HCT116 (cell line): ENCODE results near the gene TBX5. TPM values are rescaled to one million over a fixed set of nuclear protein-coding genes. Genes with fewer than 3 reads are reported as not detected.

ENCODE experiments used
- ATAC-seq: fragments of 200-7000 bp; cut with Tn5 transposase; 2 replicates; pipeline ENCODE4 v1.9.1; 2020; ENCODE audit warnings: mild to moderate bottlenecking, moderate library complexity
- BruUV-seq: library from RNA; stranded (reverse); fragments of 400-500 nt; replicated peaks from 2 replicates; lab custom pipeline; 2021; lab: Mats Ljungman, UMichigan
- CTCF ChIA-PET: fragments of 300-600 bp; sonication (Branson Sonifier 250); formaldehyde crosslinking; loops from one replicate; lab custom pipeline; 2021; ENCODE audit warnings: antibody characterized with exemption; lab: Charles Lee
- POLR2A ChIA-PET: fragments of 300-600, 350-600 bp; sonication (Branson Sonifier 250); formaldehyde crosslinking; loops from one replicate; lab custom pipeline; 2021; ENCODE audit warnings: antibody characterized with exemption; lab: Charles Lee
- RAD21 ChIA-PET, 2 experiments: fragments of 300-600 bp; sonication (Branson Sonifier 250); formaldehyde crosslinking; loops; one replicate each; lab custom pipeline; 2023; ENCODE audit warnings: low total read pairs in 2 of 2; ENCODE audit not compliant: uncharacterized antibody in 2 of 2, unreplicated experiment in 2 of 2, low non-redundant PET in 1 of 2; lab: Charles Lee
- DNase-seq: peaks from one replicate; pipeline ENCODE4 v3.0.0-alpha.2; 2010; ENCODE audit warnings: low read depth, low spot score
- H2AFZ ChIP-seq: fragments of 200-600 bp; shearing (Covaris generic), sonication (generic); 2 replicates; pipeline ENCODE4 v1.6.1; 2017; ENCODE audit warnings: low read depth, mixed run types, mixed read lengths, antibody characterized with exemption, low read length; ENCODE audit not compliant: poor library complexity, severe bottlenecking
- H3K27ac ChIP-seq: 2 replicates; pipeline ENCODE4 v1.5.1; 2012; ENCODE audit warnings: low read depth, low read length
- H3K27me3 ChIP-seq: fragments of 200-600 bp; sonication (generic); 2 replicates; pipeline ENCODE4 v1.6.1; 2016; ENCODE audit warnings: mixed run types, low read length, mixed read lengths; ENCODE audit not compliant: insufficient read depth
- H3K36me3 ChIP-seq, 2 experiments: fragments of 200-500 bp in 1 of 2; fragments of 200-600 bp in 1 of 2; sonication (Bioruptor generic) in 1 of 2; sonication (generic) in 1 of 2; 2 replicates each; pipeline versions ENCODE4 v1.5.1 to v1.6.1; 2014 to 2016; ENCODE audit warnings: low read length in 2 of 2, inconsistent platforms in 1 of 2, mixed read lengths in 1 of 2, mixed run types in 1 of 2; ENCODE audit not compliant: insufficient read depth in 2 of 2, control insufficient read depth in 1 of 2
- H3K4me1 ChIP-seq, 2 experiments: fragments of 200-600 bp in 1 of 2; sonication (generic) in 1 of 2; 2 replicates each; pipeline versions ENCODE4 v1.5.1 to v1.6.1; 2012 to 2017; ENCODE audit warnings: low read length in 2 of 2, inconsistent platforms in 1 of 2, mild to moderate bottlenecking in 1 of 2, mixed read lengths in 1 of 2, mixed run types in 1 of 2, moderate library complexity in 1 of 2; ENCODE audit not compliant: insufficient read depth in 2 of 2, control insufficient read depth in 1 of 2
- H3K4me2 ChIP-seq: fragments of 200-600 bp; sonication (generic); 2 replicates; pipeline ENCODE4 v1.6.1; 2017; ENCODE audit warnings: mixed run types, low read length, mixed read lengths
- H3K4me3 ChIP-seq, 2 experiments: fragments of 200-600 bp in 1 of 2; sonication (generic) in 1 of 2; replicated peaks in 1 of 2; 2 replicates each; pipeline ENCODE4 v1.5.1; 2011 to 2016; ENCODE audit warnings: low read length in 2 of 2, control low read depth in 1 of 2, low read depth in 1 of 2, mild to moderate bottlenecking in 1 of 2, mixed read lengths in 1 of 2, mixed run types in 1 of 2
- H3K79me2 ChIP-seq: fragments of 200-600 bp; sonication (generic); 2 replicates; pipeline ENCODE4 v1.6.1; 2017; ENCODE audit warnings: mild to moderate bottlenecking, mixed run types, low read length, moderate library complexity, mixed read lengths; ENCODE audit not compliant: insufficient read depth
- H3K9ac ChIP-seq: fragments of 200-600 bp; sonication (generic); 2 replicates; pipeline ENCODE4 v1.6.1; 2016; ENCODE audit warnings: low read length, mixed read lengths
- H3K9me2 ChIP-seq: fragments of 200-600 bp; sonication (generic), shearing (Covaris generic); 2 replicates; pipeline ENCODE4 v1.6.1; 2017; ENCODE audit warnings: mixed run types, mild to moderate bottlenecking, moderate library complexity; ENCODE audit not compliant: insufficient read depth
- H3K9me3 ChIP-seq, 2 experiments: fragments of 200-500 bp in 1 of 2; fragments of 200-600 bp in 1 of 2; sonication (Bioruptor generic) in 1 of 2; sonication (generic) in 1 of 2; 2 replicates each; pipeline ENCODE4 v1.6.1; 2014 to 2017; ENCODE audit warnings: low read length in 2 of 2, mixed read lengths in 2 of 2, inconsistent platforms in 1 of 2, low read depth in 1 of 2, mild to moderate bottlenecking in 1 of 2, mixed run types in 1 of 2, moderate library complexity in 1 of 2; ENCODE audit not compliant: control insufficient read depth in 1 of 2, insufficient read depth in 1 of 2
- H4K20me1 ChIP-seq: fragments of 200-600 bp; sonication (generic), shearing (Covaris generic); 2 replicates; pipeline ENCODE4 v1.6.1; 2017; ENCODE audit warnings: mixed run types, mild to moderate bottlenecking, moderate library complexity; ENCODE audit not compliant: insufficient read depth
- CTCF ChIP-seq, 3 experiments: fragments of 200-600 bp in 1 of 3; sonication (generic) in 1 of 3; IDR thresholded peaks in 2 of 3; conservative IDR thresholded peaks in 1 of 3; 2 replicates each; pipeline ENCODE4 v1.5.1; 2012 to 2017; ENCODE audit warnings: low read depth in 2 of 3, low read length in 2 of 3, antibody characterized with exemption in 1 of 3, borderline replicate concordance in 1 of 3, control low read depth in 1 of 3, mild to moderate bottlenecking in 1 of 3, mixed read lengths in 1 of 3, mixed run types in 1 of 3, moderate library complexity in 1 of 3; ENCODE audit not compliant: insufficient read depth in 1 of 3
- EGR1 ChIP-seq: IDR thresholded peaks from 2 replicates; pipeline ENCODE4 v1.6.1; 2012; ENCODE audit warnings: low read depth
- EZH2 ChIP-seq: fragments of 200-600 bp; sonication (generic); IDR thresholded peaks from 2 replicates; pipeline ENCODE4 v1.6.1; 2017; ENCODE audit warnings: antibody characterized with exemption, mixed run types
- JUND ChIP-seq: IDR thresholded peaks from 2 replicates; pipeline ENCODE4 v1.6.1; 2012
- YY1 ChIP-seq: IDR thresholded peaks from 2 replicates; pipeline ENCODE4 v1.6.1; 2011; ENCODE audit warnings: low read length, low read depth, moderate library complexity, mild to moderate bottlenecking; ENCODE audit not compliant: insufficient replicate concordance; ENCODE audit errors: extremely low read depth
- ZBTB33 ChIP-seq: IDR thresholded peaks from 2 replicates; pipeline ENCODE4 v1.6.1; 2011; ENCODE audit warnings: mild to moderate bottlenecking, low read length, moderate library complexity; ENCODE audit not compliant: insufficient replicate concordance; ENCODE audit errors: extremely low read depth
- ZFX ChIP-seq: fragments of 450-650 bp; IDR thresholded peaks from 2 replicates; pipeline ENCODE4 v1.6.1; 2017
- intact Hi-C: fragments of 100-400 bp; cut with micrococcal nuclease; formaldehyde crosslinking; loops from 2 replicates; pipeline ENCODE4 v1.10.0; 2022
- total RNA-seq: library from RNA; stranded (reverse); gene quantifications from one replicate; pipeline ENCODE4 v1.2.1, GENCODE V29; 2021; ENCODE audit not compliant: unreplicated experiment

TBX5 gene
- total RNA-seq, 1 experiment from 2014 or later: 0.10 TPM

GRCh38 chr12:114402084-114402717 lies 3.7 kb downstream of the TBX5 start:
- DNase-seq (no peak), ATAC-seq (no peak)
- H2AFZ ChIP-seq: no peak overlapping the region
- H3K9ac ChIP-seq: no peak overlapping the region
- RAD21 ChIA-PET: no interaction called here
- no peak overlapping the region for H3K27ac ChIP-seq
- peaks cover 6% of the 10 kb centered on the region; the same call in 1 of the 2 replicates for H3K27me3 ChIP-seq
- no peak overlapping the region for H3K4me3 ChIP-seq
- H4K20me1 ChIP-seq: no peaks in the 10 kb centered on the region
- no peak for TF ChIP-seq JUND
- no peak for TF ChIP-seq YY1
- no peak for TF ChIP-seq CTCF (IDR thresholded peaks at IDR 0.05 in 2 of 3, conservative IDR thresholded peaks at IDR 0.05 in 1 of 3; ENCODE audit: borderline replicate concordance in 1 of 3, insufficient read depth in 1 of 3, low read depth in 2 of 3, low read length in 2 of 3)
- TF ChIP-seq EZH2: no peak
- TF ChIP-seq ZBTB33: no peak
- no peak for TF ChIP-seq ZFX
- TF ChIP-seq EGR1: no peak
- no peak overlapping the region for H3K4me2 ChIP-seq
- intact Hi-C loops: no loop called here
- POLR2A ChIA-PET: no interaction called here
- no peaks in the 10 kb centered on the region for H3K79me2 ChIP-seq
- H3K4me1 ChIP-seq: peaks cover 0 to 7% of the 10 kb centered on the region in 2 experiments; a peak in 2 of 4 replicates
- no peaks in the 10 kb centered on the region for H3K36me3 ChIP-seq
- CTCF ChIA-PET: no interaction called here
- H3K9me2 ChIP-seq: no peaks in the 10 kb centered on the region
- no TSS peak for BruUV-seq
- H3K9me3 ChIP-seq: no peaks in the 10 kb centered on the region
